ENCODE results near the gene ZNF705A.
"Not testable (repeated sequence)": the region's sequence is repeated elsewhere in the genome, so short reads cannot be mapped to it uniquely, and the experiment has no call there.

The ZNF705A gene

DNA sequence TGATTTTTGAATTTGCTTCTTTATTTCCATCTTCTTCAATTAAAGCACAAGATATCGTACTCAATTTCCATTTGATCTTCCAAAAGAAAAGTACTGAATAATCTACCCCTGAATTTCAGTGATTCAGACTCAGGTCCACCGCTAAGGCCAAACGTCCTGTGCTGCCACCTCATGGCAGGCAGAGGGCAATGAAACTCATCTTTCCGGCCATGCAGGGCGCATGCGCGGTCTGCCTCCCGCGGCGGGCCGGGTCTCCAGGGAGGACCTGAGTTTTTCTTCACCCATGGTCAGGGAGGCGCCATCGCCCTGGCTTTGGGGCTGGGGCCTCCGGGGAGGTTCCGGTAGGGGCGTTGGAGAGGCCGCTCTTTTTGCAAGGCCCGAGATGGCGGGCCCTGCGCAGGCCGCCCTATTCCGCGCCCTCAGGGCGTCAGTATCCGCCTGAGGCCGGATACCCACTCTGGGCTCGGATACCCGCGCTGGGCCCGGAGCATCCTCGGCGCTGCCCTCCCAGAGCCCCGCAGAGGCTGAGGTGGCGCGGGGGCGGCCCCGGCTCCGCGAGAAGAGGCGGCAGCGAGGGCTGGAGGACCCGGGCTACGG, 23.3 kb downstream of the ZNF705A start:
- peak overlapping the region; percentile 63 for H3K4me3 ChIP-seq (ENCODE audit: low read depth, low read length)
- H3K4me1 ChIP-seq, H3K27me3 ChIP-seq, H3K9me3 ChIP-seq, H3K36me3 ChIP-seq: not testable (repeated sequence)
- DNase-seq = peak; percentile 85
- TF ChIP-seq, protein P1, sequence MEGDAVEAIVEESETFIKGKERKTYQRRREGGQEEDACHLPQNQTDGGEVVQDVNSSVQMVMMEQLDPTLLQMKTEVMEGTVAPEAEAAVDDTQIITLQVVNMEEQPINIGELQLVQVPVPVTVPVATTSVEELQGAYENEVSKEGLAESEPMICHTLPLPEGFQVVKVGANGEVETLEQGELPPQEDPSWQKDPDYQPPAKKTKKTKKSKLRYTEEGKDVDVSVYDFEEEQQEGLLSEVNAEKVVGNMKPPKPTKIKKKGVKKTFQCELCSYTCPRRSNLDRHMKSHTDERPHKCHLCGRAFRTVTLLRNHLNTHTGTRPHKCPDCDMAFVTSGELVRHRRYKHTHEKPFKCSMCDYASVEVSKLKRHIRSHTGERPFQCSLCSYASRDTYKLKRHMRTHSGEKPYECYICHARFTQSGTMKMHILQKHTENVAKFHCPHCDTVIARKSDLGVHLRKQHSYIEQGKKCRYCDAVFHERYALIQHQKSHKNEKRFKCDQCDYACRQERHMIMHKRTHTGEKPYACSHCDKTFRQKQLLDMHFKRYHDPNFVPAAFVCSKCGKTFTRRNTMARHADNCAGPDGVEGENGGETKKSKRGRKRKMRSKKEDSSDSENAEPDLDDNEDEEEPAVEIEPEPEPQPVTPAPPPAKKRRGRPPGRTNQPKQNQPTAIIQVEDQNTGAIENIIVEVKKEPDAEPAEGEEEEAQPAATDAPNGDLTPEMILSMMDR (IDR thresholded peaks at IDR 0.05; ENCODE audit: low read depth, low read length) = peak; percentile 64

DNA sequence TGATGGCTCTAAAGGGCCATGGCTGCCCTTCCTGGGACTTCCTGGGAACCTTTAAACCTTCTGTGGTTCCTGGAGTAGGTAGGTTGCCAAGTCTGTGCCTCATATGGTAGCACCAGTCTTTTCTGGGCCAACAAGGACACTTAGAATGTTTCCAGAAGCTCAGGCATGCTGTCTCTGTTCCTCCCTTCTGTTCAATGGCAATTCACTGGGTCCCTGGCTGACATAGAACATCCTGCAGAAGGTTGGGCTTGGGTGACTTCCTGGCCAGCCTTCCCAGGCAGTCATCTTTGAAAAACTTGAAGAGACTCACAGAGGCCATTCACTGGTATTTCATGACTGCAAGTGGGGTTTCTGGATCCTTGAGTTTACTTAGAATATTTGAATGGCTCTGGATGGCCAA, 24.5 kb downstream of the ZNF705A start:
- H3K9me3 ChIP-seq; H3K4me3 ChIP-seq (ENCODE audit: low read depth, low read length); H3K36me3 ChIP-seq; H3K27me3 ChIP-seq; DNase-seq; H3K4me1 ChIP-seq: not testable (repeated sequence)

DNA sequence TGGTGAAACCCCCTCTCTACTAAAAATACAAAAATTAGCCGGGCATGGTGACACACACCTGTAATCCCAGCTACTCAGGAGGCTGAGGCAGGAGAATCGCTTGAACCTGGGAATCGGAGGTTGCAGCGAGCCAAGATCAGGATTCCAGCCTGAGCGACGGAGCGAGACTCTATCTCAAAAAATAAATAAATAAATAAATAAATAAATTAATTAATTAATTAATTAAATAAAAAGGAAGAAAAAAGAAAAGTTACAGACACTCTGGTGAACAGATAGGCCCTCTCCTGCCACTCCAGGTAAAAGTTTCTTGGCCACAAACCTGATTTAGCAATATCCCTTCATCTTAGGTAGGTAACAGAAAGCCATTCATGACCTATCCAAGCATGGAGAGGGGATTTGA, 26.1 kb downstream of the ZNF705A start:
- not testable (repeated sequence) for H3K4me3 ChIP-seq (ENCODE audit: low read depth, low read length); H3K27me3 ChIP-seq; H3K9me3 ChIP-seq; H3K4me1 ChIP-seq; H3K36me3 ChIP-seq; DNase-seq

DNA sequence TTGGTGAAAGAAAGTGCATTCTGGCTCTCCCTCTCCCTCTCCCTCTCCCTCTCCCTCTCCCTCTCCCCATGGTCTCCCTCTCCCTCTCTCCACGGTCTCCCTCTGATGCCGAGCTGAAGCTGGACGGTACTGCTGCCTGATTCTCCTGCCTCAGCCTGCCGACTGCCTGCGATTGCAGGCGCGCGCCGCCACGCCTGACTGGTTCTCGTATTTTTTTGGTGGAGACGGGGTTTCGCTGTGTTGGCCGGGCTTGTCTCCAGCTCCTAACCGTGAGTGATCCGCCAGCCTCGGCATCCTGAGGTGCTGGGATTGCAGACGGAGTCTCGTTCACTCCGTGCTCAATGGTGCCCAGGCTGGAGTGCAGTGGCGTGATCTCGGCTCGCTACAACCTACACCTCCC, 26.5 kb downstream of the ZNF705A start:
- not testable (repeated sequence) for H3K4me1 ChIP-seq; DNase-seq; H3K27me3 ChIP-seq; H3K9me3 ChIP-seq; H3K36me3 ChIP-seq; H3K4me3 ChIP-seq (ENCODE audit: low read depth, low read length)

DNA sequence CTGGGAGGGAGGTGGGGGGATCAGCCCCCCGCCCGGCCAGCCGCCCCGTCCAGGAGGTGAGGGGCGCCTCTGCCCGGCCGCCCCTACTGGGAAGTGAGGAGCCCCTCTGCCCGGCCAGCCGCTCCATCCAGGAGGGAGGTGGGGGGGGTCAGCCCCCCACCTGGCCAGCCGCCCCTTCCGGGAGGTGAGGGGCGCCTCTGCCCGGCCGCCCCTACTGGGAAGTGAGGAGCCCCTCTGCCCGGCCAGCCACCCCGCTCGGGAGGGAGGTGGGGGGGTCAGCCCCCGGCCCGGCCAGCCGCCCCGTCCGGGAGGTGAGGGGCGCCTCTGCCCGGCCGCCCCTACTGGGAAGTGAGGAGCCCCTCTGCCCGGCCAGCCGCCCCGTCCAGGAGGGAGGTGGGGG, 27.4 kb downstream of the ZNF705A start:
- H3K36me3 ChIP-seq; H3K27me3 ChIP-seq; H3K4me1 ChIP-seq; DNase-seq; H3K9me3 ChIP-seq; H3K4me3 ChIP-seq (ENCODE audit: low read depth, low read length): not testable (repeated sequence)

DNA sequence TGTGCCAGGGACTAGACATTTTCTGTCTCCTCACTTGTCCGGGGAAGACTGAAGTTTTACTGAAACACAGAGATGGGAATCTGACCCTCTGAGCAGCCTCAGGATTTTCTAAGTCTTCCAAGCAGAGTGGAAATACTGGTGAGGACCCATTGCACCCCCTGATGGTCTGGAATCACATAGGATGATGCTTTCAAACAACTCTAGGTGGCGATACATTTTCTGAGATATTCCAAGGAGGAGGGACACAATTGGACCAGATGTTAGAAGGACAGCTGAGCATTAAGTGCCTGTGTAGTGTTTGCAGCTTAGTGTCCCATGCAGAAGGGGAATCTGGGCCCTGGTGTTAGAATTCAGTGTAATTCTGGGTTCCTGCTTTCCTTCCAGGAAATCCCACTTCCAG, 31.3 kb downstream of the ZNF705A start:
- H3K36me3 ChIP-seq; DNase-seq; H3K4me1 ChIP-seq; H3K9me3 ChIP-seq; H3K27me3 ChIP-seq; H3K4me3 ChIP-seq (ENCODE audit: low read depth, low read length): not testable (repeated sequence)

DNA sequence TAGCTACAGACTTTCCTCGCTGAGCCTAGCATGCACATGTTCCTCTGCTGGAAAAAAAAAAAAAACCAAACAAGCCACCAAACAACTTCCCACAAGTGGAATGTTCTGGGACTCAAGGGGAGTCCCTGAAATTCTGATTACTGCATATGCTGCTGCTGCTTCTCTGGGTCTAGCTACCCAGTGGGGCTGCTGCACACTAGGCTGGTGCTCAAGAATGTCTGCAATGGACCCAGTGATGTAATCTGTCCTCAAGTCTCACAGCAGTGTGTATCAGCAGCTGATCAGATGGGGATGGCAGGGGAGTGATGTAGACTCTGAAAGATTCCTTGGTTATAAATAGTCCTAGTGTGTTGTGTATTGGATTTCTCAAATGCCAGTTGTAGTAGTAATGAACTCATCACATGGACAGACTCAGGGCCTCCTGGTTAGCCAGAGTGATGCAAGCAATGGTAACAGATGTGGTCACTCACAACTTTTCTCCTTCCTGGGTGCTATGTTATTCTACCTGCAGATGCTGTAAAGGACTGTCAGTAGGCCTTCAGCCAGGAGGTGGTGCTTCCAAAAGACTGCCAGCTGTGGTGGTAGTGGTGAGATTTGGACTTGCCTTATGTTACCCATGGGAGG, 41.0 kb downstream of the ZNF705A start:
- not testable (repeated sequence) for H3K4me1 ChIP-seq; H3K4me3 ChIP-seq (ENCODE audit: low read depth, low read length); H3K27me3 ChIP-seq; H3K9me3 ChIP-seq; H3K36me3 ChIP-seq; DNase-seq

DNA sequence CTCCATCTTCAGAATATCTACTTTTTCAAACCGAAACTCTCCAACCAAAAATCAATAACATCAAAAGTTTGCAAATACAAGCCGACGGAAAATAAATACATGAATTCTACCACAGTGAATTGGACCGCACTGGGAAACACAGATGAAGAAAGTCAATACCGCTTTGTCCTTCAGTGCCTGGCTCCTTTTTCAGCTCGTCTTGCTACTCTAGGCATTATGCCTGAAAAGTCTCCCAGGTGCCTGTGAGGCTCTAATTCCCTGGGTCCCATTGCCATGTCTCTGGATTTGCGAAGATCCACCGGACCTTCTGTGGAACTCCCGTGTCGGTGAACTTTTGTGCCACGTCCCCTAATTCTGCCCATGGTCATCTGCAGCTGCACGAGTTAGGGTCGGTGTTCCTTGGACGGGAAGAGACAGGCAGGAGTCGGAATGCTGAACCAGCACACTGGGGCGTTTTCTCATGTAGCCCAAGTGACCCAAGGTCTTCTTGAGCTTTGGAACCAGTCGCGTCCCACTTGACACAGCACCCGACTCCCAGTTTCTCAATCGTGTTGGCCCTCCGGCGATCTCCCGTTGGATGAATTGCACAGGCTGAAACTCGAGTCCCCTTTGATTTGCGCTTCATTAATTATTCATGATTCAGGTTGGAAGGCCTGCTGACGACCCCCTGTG, 62.0 kb downstream of the ZNF705A start:
- not testable (repeated sequence) for H3K4me3 ChIP-seq (ENCODE audit: low read depth, low read length); H3K9me3 ChIP-seq; DNase-seq; H3K27me3 ChIP-seq; H3K4me1 ChIP-seq; H3K36me3 ChIP-seq

DNA sequence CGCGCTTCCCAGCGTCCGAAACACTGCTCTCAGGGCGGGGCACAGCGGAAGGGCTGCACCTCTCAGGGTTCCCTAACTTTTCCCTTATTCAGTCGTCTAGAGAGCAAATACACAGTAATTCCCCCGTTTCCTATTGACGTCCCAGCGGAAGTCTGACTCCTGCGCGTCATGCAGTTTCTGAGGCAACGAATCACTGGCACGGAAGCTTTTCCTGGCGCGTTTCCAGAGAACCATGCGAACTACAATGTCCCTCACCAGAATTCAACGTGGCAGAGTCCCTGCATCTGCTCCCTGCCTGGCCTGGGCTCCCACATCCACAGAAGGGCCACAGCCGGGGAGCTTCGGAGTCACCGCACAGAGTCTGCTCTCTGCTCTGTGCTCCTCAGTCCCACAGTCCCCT, 64.6 kb downstream of the ZNF705A start:
- H3K27me3 ChIP-seq; H3K4me1 ChIP-seq; H3K9me3 ChIP-seq; H3K4me3 ChIP-seq (ENCODE audit: low read depth, low read length); H3K36me3 ChIP-seq: not testable (repeated sequence)
- peak; percentile 48 for DNase-seq

DNA sequence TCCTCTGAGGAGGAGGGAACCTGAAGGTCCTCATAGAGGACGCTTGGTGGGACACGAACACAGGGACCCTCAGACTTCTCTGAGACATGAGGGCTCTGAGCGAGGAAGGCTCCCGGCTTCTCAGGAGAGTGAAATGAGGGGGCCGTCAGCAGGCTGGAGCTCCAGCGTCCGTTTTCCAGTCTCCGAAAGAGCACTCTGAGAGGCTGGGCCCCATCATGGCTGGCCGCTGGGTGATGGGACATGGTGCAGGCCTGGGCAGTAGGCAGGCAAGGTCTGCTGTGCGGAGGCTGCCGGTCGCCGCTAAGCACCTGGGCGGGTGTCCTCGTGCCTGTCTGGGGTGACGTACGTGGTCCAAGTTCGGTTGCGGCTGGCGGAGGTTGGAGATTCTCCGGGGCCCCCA, 65.0 kb downstream of the ZNF705A start:
- H3K4me1 ChIP-seq; H3K27me3 ChIP-seq; H3K36me3 ChIP-seq; DNase-seq; H3K4me3 ChIP-seq (ENCODE audit: low read depth, low read length); H3K9me3 ChIP-seq: not testable (repeated sequence)

DNA sequence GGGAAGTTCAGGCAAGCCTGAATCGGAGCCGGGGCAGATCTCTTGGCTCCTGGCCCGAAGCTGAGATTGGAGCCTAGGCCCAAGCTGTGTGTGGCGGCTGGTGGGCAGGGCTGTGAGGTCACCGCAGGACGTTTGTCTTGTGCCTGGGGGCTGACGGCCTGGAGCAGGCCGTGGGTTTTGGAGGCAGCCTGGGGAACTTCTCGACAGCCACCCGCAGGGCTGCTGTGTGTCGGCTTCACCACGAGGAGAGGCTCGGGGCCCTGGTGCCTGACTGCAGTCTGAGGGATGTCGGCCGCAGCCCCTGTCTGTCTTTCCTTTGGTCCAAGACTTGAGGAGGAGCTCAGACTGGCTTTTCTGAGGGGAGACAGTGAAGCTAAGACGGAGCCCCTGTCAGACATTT, 65.5 kb downstream of the ZNF705A start:
- H3K27me3 ChIP-seq; H3K4me3 ChIP-seq (ENCODE audit: low read depth, low read length); DNase-seq; H3K4me1 ChIP-seq; H3K9me3 ChIP-seq; H3K36me3 ChIP-seq: not testable (repeated sequence)

DNA sequence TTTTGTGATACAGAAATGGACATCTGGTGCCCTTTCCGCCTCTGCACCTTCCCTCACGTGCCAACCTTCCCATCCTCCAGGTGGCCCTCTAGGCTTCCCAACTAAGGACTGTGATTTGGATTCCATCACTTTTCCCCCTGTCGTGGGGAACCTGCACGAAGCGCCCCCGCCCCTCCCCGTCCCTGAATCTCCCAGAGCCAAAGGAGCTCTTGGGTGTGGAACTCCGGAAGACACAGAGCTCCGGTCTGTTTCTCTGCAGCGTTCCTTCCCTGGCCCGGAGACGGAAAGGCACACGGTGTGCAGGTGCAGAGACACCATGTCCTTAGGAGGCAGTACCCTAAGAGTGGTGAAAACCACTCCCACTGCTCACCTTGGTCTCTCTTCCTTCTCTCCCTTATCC, 66.8 kb downstream of the ZNF705A start:
- DNase-seq; H3K9me3 ChIP-seq; H3K27me3 ChIP-seq; H3K36me3 ChIP-seq; H3K4me1 ChIP-seq; H3K4me3 ChIP-seq (ENCODE audit: low read depth, low read length): not testable (repeated sequence)

DNA sequence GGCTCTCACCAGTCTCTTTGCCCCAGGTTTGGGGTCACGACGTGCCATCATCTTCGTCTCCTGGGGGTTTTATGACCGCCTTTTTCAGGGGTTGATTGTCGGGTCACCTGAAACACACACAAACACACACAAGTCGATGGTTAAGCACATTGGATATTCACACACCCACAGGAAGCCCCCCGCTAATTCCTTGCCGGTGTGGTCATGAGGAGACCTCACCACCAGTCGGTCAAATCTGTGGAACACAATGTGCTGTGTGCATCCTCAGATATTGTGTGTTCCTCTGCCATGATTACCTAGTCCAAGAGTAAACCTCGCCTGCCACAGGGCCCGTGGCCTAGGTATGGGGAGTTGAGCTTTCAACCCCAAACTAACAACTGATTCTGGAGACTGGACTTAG, 68.0 kb downstream of the ZNF705A start:
- not testable (repeated sequence) for H3K9me3 ChIP-seq; H3K4me1 ChIP-seq; DNase-seq; H3K36me3 ChIP-seq; H3K4me3 ChIP-seq (ENCODE audit: low read depth, low read length); H3K27me3 ChIP-seq
